Stomach (tissue), 9 donors: ENCODE results near the gene OOSP2. TPM values are rescaled to one million over a fixed set of nuclear protein-coding genes. Genes with fewer than 3 reads are reported as not detected.

Source experiments
- DNase-seq, 2 donors: peaks; one replicate each; pipeline versions ENCODE4 v3.0.0 to v3.0.0-alpha.2; 2013 to 2019
- H3K27ac ChIP-seq, 5 donors: fragments of 200-600 bp in 4 of 5; sonication (generic) in 4 of 5; one replicate each; pipeline ENCODE4 v1.5.1; 2013 to 2019; ENCODE audit warnings: mild to moderate bottlenecking in 1 of 5, moderate library complexity in 1 of 5
- H3K27me3 ChIP-seq, 3 donors: fragments of 200-600 bp; sonication (generic); one replicate each; pipeline ENCODE4 v1.5.1; 2017 to 2019; ENCODE audit warnings: mixed run types in 1 of 3
- H3K36me3 ChIP-seq, 4 donors: fragments of 200-600 bp; sonication (generic); 1 replicate in 3 of 4; 2 replicates in 1 of 4; pipeline ENCODE4 v1.5.1; 2016 to 2019
- H3K4me1 ChIP-seq, 4 donors: fragments of 200-600 bp; sonication (generic); one replicate each; pipeline ENCODE4 v1.5.1; 2016 to 2019
- H3K4me3 ChIP-seq, 4 donors: fragments of 200-600 bp; sonication (generic) in 3 of 4; one replicate each; pipeline ENCODE4 v1.5.1; 2016 to 2019; ENCODE audit warnings: mild to moderate bottlenecking in 1 of 4
- H3K9me3 ChIP-seq, 4 donors: fragments of 200-600 bp; sonication (generic); one replicate each; pipeline ENCODE4 v1.5.1; 2016 to 2019
- EP300 ChIP-seq: sonication (generic); formaldehyde crosslinking; IDR thresholded peaks from one replicate; pipeline ENCODE4 v1.6.1; 2017; ENCODE audit warnings: antibody characterized with exemption
- POLR2A ChIP-seq, 4 donors: fragments of 450-650 bp; IDR thresholded peaks; one replicate each; pipeline ENCODE4 v1.6.1; 2016; ENCODE audit warnings: antibody characterized with exemption in 4 of 4, control low read depth in 2 of 4, mild to moderate bottlenecking in 1 of 4, moderate library complexity in 1 of 4
- POLR2AphosphoS5 ChIP-seq, 3 donors: sonication (generic); formaldehyde crosslinking; IDR thresholded peaks; one replicate each; pipeline ENCODE4 v1.6.1; 2016; ENCODE audit warnings: antibody characterized with exemption in 3 of 3
- WGBS, 5 donors: extraction: QIAGEN DNeasy Blood & Tissue Kit in 3 of 5; methylation state at CpG; one replicate each; pipeline versions ENCODE4 v1.1.5 to v1.1.7; 2013 to 2018; 5-methylcytosine and 5-hydroxymethylcytosine counted together
- intact Hi-C: fragments of 100-400 bp; cut with DNase I; formaldehyde crosslinking; loops from one replicate; pipeline ENCODE4 v1.15.1; 2023; ENCODE audit warnings: low total_unique reads
- polyA plus RNA-seq, 3 donors: library from polyadenylated mRNA; stranded (reverse); fragments of 200-250 nt; gene quantifications; one replicate each; pipeline ENCODE4 v1.2.3, GENCODE V29; 2013
- total RNA-seq, 5 donors: library from RNA; depleted of rRNA; stranded (reverse); fragments of >200 nt; gene quantifications; one replicate each; pipeline versions ENCODE4 v1.1.0 to v1.2.3, GENCODE V29; 2014 to 2016
- TF ChIP-seq, protein P1 (sequence below), 7 experiments: fragments of 450-650 bp in 4 of 7; fragments of 200-600 bp in 3 of 7; sonication (generic) in 3 of 7; IDR thresholded peaks; one replicate each; pipeline ENCODE4 v1.5.1; 2016 to 2019; ENCODE audit warnings: antibody characterized with exemption in 7 of 7, control low read depth in 2 of 7, mild to moderate bottlenecking in 1 of 7
- donor health status: healthy with polysubstance abuse.
- donor health status: Bipolar disorder and iron deficiency.
- donor health status: healthy.

The OOSP2 gene
- total and polyA plus RNA-seq, 8 donors: not detected

- Histone ChIP-seq H3K27me3 (no peaks in the 10 kb centered on the region), H3K4me1 (no peaks in the 10 kb centered on the region), H3K9me3 (peaks cover 0 to 8% (median 3%) of the 10 kb centered on the region in 4 donors), H3K36me3 (no peaks in the 10 kb centered on the region), H3K4me3 (no peak overlapping the region), H3K27ac (no peak overlapping the region)
- WGBS, 5 donors: 55 to 75% (median 56%) methylated on average over 3 of the region's 3 CpGs
- no peak for TF ChIP-seq POLR2A (IDR thresholded peaks at IDR 0.05)
- TF ChIP-seq POLR2AphosphoS5 (IDR thresholded peaks at IDR 0.05): no peak
- TF ChIP-seq EP300: no peak
- TF ChIP-seq, protein P1, sequence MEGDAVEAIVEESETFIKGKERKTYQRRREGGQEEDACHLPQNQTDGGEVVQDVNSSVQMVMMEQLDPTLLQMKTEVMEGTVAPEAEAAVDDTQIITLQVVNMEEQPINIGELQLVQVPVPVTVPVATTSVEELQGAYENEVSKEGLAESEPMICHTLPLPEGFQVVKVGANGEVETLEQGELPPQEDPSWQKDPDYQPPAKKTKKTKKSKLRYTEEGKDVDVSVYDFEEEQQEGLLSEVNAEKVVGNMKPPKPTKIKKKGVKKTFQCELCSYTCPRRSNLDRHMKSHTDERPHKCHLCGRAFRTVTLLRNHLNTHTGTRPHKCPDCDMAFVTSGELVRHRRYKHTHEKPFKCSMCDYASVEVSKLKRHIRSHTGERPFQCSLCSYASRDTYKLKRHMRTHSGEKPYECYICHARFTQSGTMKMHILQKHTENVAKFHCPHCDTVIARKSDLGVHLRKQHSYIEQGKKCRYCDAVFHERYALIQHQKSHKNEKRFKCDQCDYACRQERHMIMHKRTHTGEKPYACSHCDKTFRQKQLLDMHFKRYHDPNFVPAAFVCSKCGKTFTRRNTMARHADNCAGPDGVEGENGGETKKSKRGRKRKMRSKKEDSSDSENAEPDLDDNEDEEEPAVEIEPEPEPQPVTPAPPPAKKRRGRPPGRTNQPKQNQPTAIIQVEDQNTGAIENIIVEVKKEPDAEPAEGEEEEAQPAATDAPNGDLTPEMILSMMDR (IDR thresholded peaks at IDR 0.05): no peak
- intact Hi-C loops: no loop called here
- no peak for DNase-seq
Measured at GRCh38 chr11:60080535-60080934, 40.3 kb downstream of the OOSP2 start.

DNA sequence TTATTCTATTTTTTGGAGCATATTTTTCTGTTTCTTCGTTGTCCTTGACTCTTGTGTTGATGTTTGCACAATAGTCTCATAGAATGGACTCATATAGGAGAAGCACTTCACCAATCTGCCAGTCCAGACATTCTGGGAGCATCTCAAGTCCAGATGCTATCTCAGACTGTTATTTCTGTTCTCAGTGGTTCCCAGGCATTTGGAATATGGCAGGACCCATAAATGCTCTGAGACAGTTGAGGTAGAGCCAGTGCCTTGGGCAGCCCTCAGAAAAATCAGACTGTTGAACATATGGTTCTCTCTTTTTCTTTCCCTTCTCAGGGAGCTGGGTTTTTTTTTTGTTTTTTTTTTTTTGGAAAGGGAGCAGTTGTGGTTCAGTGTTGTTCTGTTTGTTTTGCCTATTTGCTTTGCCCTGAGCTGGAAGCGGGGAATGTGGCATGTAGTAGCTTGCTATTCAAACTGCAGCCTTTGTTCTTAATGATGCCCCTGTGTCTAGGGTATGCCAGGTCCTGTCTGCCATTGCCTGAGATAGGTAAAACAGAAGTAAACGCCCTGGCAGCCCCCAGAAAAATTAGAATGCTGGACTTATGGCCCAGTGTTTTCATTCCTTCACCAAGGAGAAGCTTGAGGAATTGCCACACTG, 44.5 kb downstream of the OOSP2 start:
- Histone ChIP-seq H3K9me3 (no peaks in the 10 kb centered on the region), H3K4me3 (no peak overlapping the region), H3K4me1 (no peaks in the 10 kb centered on the region), H3K27me3 (no peaks in the 10 kb centered on the region), H3K36me3 (no peaks in the 10 kb centered on the region), H3K27ac (no peak overlapping the region)
- no peak for DNase-seq
- intact Hi-C loops: no loop called here
- WGBS, 5 donors: 45 to 52% (median 48%) methylated on average over 3 of the region's 3 CpGs
- TF ChIP-seq EP300 (no peak), POLR2A (IDR thresholded peaks at IDR 0.05) (no peak)

DNA sequence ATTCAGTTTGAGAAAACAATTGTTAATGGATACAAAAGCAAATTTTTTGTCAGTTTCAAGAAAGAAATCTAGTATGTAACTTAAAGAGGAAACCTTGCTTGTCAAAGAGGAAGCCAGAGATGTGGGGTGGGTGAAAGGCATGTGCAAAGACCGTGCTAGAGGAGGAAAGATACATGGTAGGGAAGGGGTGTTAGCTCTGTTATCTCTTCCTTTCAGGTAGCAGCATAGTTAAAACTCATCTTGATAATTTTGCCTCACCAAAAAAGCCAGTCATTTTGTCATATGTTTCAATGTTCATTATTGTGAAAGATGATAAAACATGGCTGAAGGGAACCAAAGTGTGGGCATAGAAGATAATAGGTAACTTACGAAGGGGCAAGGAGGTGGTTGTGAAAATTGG, 45.7 kb downstream of the OOSP2 start:
- intact Hi-C loops: no loop called here
- 71 to 85% (median 82%) methylated on average over 2 of the region's 2 CpGs for WGBS, 5 donors
- no peak for TF ChIP-seq POLR2AphosphoS5 (IDR thresholded peaks at IDR 0.05)
- no peak for TF ChIP-seq POLR2A (IDR thresholded peaks at IDR 0.05)
- no peak for TF ChIP-seq EP300
- TF ChIP-seq, protein P1 (IDR thresholded peaks at IDR 0.05): no peak
- H3K9me3 ChIP-seq: no peaks in the 10 kb centered on the region
- no peak overlapping the region for H3K27ac ChIP-seq
- no peak for DNase-seq
- no peaks in the 10 kb centered on the region for H3K36me3 ChIP-seq
- no peak overlapping the region for H3K4me3 ChIP-seq
- H3K27me3 ChIP-seq: no peaks in the 10 kb centered on the region
- no peaks in the 10 kb centered on the region for H3K4me1 ChIP-seq

DNA sequence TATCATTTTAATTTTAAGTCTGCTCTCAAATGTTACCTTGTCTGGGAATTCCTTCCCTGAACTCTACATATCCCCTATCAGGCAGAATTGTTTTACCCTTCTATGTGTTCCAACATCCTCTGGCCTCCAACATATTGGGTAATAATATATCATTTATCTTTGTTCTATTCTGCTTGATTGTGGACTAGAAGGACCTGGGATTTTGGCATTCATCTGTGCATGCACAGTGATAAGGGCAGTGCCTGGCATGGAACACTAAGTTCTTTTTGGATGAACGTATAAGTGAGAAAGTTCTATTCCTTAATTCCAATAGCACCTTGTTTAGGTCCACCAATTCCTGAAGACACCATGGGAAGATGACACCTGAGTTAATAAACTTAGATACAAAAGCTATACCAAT, 47.0 kb downstream of the OOSP2 start:
- DNase-seq: no peak
- TF ChIP-seq POLR2A (IDR thresholded peaks at IDR 0.05): no peak
- TF ChIP-seq, protein P1 (IDR thresholded peaks at IDR 0.05): no peak
- TF ChIP-seq POLR2AphosphoS5 (IDR thresholded peaks at IDR 0.05): no peak
- no peak for TF ChIP-seq EP300
- 20 to 58% (median 53%) methylated on average over 1 of the region's 1 CpG for WGBS, 5 donors
- H3K4me3 ChIP-seq: no peak overlapping the region
- no peak overlapping the region for H3K27ac ChIP-seq
- H3K36me3 ChIP-seq: no peaks in the 10 kb centered on the region
- no peaks in the 10 kb centered on the region for H3K9me3 ChIP-seq
- no peaks in the 10 kb centered on the region for H3K27me3 ChIP-seq
- no peaks in the 10 kb centered on the region for H3K4me1 ChIP-seq
- intact Hi-C loops: no loop called here

DNA sequence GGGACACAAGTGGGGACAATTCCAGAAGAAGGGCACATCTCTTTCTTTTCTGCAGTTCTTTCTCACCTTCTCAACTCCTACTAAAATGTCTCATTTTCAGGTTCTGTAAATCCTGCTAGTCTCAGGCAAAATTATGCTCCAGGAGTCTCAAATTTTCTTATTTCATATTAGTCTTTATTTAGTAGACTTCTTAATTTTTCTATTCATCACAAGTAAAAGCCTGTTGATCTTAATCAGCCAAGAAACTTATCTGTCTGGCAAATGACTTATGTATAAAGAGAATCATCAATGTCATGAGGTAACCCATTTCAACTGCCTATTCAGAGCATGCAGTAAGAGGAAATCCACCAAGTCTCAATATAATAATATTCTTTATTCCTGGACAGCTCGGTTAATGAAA, 48.2 kb downstream of the OOSP2 start, which contains the start of gene MS4A2:
MS4A2 (plus strand) TSS at position 301 of the 400 bp plus-strand sequence. CDS start 102 bp downstream, outside the sequence.
- Histone ChIP-seq H3K4me3 (no peak within 1 kb of the TSS), H3K9me3 (no peaks in the 10 kb centered on the region), H3K4me1 (no peaks in the 10 kb centered on the region), H3K27me3 (no peaks in the 10 kb centered on the region), H3K36me3 (no peaks in the 10 kb centered on the region), H3K27ac (no peak within 1 kb of the TSS)
- 86 to 92% (median 87%) methylated on average over 1 of the region's 1 CpG for WGBS, 5 donors
- TF ChIP-seq EP300 (no peak), POLR2A (IDR thresholded peaks at IDR 0.05) (no peak), POLR2AphosphoS5 (IDR thresholded peaks at IDR 0.05) (no peak)
- TF ChIP-seq, protein P1 (IDR thresholded peaks at IDR 0.05): no peak
- intact Hi-C loops: no loop called here
- no peak for DNase-seq
